GM21381 (cell line): ENCODE results near the gene PKD1L1.
A peak's percentile ranks its signal among the peaks of the same experiment; 100 is the strongest.
"Not testable (repeated sequence)": the region's sequence is repeated elsewhere in the genome, so short reads cannot be mapped to it uniquely, and the experiment has no call there.

Experiments used
- ATAC-seq: cut with Tn5 transposase; IDR thresholded peaks from one replicate; pipeline ENCODE4 v1.9.1; 2021; ENCODE audit warnings: mild to moderate bottlenecking, moderate library complexity; ENCODE audit not compliant: unreplicated experiment

The PKD1L1 gene

DNA sequence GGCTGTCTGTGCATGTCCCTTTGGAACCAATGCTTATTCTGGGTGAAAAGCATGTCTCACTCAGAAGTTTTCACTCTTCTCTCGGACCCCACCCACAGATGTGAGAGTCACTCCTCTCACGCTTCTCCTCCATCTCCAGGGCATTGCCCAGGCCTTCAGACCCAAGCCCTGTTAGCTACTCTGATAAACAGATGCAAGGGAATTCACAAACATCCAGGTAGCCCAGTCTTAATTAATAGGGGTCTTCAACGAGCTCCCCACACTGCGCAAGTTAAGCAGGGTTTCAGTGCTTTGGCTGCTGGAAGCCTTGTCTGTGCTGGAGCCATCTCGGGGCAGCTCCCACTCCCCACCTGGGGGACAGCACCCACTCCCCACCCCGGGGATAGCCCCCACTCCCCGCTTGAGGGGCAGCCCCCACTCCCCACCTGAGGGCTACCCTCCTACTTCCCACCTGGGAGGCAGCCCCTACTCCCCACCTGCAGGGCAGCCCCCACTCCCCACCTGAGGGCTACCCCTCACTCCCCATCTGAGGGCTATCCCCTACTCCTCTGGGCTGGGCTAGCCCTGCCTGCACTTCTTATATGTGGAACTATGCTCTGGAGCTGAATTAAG, 8.7 kb downstream of the PKD1L1 start:
- no peak for ATAC-seq

- ATAC-seq = no peak
Observed at GRCh38 chr7:47938574-47939165, 9.6 kb downstream of the PKD1L1 start.

DNA sequence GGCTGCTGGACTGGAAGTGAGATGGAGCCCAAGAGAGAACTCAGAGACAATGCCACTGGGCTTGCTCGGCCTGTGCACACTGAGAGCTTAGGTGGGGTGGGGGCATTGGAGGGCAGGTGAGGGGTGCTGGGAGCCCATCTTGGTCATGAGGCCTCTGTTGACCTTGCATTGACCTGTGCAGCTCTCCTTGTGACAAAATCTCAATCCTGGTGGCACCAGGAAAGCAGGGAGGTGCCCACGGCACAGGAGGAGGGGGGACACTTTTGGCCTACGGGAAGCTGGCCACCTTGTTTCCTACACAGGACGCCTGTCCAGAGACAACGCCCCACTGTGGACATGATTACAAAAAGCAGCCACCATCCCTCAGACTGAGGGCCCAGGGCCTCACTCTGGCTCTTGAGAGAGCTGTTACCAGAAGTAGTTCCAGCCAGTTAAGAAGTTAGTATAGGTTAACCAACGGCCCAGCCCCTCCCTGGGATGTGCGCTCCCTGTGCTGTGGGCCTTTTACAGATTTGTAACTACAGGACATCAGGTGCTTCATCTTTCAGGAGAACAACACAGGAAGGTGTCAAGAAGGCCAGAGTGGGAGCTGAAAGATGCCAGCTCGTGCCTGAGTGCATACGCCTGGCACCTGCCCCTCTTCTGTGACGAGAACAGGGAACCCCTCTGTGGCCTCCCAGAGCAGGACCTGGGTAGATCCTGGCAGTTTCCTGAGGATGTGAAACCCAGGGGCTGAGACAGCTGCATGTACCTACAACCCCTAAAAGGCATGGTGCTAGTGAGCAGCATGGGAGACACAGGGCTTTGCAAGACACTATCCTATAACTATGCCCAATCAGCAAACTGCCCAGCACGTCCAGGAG, 10.3 kb downstream of the PKD1L1 start:
- peak; percentile 48 for ATAC-seq

DNA sequence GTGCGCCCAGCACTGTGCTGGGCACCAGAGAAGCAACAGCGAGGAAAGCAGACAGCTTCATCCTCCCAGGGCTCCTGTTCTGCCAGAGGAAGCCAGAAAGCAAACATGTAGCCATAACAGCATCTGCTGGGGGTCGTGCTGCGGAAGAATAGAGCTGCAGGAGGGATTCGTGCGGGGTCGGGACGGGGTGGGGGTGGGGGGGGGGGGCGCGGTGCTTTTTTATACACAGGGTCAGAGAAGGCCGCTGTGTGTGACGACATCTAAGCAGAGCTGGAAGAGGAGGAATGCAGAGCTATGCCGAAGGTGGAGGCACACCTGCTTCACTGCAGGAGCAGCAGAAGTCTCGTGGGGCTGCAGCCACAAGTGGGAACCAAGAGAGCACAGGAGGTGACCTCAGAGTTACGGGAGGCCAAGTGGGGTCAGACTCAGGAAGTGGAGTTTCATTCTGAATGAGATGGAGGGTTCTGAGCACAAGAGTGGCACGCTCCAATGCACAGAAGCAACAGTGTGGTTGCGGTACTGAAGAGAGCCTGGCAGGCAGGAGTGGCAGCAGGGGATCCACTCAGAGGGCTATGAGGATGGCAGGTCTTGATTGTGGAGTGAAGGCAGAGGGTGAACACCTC, 11.1 kb downstream of the PKD1L1 start:
- peak; percentile 96 for ATAC-seq

- ATAC-seq = no peak
Observed at GRCh38 chr7:47936323-47936722, 11.9 kb downstream of the PKD1L1 start.

DNA sequence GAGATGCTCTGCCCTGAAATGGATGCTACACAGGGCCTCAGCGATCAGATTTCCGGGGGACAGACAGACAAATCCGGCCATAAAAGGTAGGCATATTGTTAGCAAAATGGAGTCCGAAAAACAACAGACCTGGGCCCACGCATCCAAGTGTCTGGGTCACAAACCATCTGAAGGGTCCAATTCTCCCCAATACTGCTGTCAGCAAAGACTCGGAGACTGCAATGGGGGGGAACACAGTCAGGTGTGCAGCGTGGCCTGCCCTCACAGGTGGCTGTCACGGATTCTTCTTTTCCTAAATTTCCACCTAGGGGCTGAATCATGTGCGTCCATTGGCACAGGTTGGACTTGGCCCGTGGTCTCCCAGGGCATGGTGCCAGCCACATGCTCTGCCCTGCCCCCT, 12.9 kb downstream of the PKD1L1 start:
- ATAC-seq = no peak

DNA sequence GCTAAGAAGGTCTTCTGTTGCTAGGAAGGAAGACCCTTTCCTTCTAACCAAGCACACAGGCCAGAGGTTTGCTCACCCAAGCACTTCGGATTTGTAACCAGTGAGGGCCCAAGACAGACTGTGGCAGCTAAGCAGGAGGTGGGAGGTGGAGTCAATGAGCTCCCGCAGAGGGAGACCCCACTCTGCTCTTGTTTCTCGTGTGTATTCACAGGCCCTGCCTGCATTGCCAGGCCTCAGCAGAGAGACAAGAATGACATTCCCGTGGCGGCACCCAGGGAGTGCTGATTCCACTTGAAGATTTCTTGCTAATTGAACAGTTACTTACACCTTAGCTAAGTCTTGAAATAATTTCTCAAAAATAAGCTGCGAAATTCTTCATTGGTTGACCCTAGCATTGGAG, 13.4 kb downstream of the PKD1L1 start:
- ATAC-seq = no peak

DNA sequence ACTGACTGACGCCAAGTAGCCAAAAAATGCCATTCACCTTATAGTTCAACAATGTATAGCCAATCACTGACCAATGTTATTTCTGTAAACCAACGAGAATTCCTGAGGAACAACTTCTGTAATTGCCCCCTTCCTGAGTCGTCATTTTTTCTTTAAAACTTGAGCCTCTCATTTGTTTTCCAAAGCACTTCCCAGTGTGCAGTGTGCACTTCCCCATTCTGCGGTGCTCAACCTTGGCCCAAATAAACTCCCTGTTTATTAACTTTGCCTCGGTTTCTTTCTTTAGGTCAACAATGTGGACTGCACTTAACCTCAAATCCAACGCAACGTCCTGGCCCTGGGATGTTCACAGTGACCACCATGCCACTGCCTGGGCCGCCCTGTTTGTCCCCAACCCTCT, 15.1 kb downstream of the PKD1L1 start:
- ATAC-seq = no peak

- ATAC-seq = no peak
Observed at GRCh38 chr7:47932466-47933037, 15.7 kb downstream of the PKD1L1 start.

DNA sequence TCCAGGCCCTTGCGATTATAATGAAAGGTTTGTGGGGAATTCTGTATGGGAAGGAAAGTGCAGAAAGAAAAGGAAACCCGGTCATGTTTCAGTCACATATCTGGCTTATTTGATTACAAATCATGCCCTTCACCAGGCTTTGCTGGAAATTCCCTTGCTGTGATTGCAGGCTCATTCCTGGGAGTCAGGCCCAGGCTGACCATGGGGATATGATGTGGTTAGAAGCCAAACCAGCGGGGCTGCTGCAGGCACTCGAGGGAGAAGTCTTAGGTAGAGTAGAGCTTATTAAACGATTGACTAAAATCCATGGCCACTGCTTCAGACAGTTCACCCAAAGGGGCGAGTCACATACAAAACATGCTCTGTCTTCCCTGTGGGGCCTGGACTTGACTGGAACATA, 16.2 kb downstream of the PKD1L1 start:
- ATAC-seq = no peak

DNA sequence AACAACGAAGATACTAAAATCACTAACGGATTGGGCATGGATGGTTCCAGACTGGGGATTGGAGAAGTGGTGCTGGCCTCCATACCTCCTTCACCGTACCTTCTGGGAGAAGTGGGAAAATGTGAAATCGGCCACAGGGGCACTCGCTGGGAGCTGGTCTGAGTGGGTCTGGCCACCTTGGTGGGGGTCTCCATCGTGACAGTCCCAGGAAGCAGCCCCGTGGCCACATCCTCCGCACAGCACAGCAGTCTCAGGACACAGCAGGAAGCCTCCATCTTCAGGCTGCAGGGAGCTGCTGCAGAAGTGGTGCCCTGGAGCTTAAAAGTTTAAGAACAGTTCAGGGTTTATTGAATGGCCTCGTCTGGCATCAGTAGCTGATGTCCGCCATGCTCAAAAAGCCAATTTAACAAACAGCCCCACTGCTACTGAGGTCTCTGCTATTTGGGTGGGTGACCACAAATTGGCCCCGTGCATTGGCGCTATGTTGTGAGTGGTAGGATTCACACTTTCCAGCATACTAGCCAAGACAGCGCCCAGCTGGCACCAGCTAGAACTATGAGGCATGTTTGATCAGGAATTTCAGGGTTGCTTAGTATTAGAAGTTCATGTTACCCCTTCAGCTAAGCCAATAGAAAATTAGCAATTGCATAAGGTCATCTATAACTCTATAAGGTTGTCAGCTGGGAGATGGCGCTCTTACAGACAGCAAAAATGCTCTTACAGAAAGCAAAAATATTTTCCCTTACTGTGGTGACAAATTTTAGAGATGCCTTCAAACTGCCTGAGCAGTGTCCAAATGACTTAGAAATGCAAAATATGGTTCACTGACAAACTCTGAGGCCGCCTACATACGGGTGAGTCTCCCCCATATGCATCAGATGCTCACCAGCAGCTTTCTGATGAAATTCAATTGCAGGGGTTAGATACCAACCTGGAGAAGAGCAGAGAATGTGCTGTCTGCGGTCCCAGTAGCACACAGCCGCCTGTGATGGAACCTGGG, 17.0 kb downstream of the PKD1L1 start:
- no peak for ATAC-seq

DNA sequence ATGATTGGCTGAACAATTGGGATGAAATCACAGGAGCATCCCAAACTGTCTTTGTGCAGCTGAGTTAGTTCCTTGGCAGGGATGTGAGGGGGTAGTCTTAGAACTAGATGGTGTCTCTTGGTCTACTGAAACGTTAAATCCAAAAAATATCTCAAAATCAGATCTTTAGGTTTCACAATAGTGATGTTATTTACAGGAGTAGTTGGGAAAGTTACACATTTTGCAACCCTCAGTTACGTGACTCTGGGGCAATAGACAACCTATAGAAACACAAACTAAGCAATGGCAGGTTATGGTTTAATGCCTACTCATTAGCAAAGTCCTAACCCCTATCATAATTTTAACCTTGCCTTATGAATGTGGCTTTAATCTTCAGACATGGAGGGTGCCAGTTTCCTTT, 24.0 kb downstream of the PKD1L1 start:
- no peak for ATAC-seq

DNA sequence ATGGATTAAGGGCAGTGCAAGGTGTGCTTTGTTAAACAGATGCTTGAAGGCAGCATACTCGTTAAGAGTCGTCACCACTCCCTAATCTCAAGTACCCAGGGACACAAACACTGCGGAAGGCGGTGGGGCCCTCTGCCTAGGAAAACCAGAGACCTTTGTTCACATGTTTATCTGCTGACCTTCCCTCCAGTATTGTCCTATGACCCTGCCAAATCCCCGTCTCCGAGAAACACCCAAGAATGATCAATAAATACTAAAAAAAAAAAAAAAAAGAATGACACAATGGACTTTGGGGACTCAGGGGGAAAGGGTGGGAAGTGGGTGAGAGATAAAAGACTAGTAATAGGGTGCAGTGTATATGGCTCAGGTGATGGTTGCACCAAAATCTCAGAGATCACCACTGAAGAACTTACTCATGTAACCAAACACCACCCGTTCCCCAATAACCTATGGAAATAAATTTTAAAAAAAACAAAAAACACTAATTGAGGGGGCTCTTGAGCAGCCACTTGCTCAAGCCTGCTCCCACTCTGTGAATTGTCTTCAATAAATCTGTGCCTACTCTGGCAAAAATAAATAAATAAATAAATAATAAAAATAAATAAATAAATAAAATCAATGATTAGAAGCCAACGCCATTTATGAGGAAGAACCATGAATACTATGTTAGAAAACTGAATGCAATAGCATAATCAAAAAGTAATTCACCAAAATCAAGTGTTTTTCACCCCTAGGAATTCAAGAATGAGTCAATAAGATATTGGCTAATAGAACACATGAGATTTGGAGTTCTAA, 25.0 kb downstream of the PKD1L1 start:
- ATAC-seq = not testable (repeated sequence)

DNA sequence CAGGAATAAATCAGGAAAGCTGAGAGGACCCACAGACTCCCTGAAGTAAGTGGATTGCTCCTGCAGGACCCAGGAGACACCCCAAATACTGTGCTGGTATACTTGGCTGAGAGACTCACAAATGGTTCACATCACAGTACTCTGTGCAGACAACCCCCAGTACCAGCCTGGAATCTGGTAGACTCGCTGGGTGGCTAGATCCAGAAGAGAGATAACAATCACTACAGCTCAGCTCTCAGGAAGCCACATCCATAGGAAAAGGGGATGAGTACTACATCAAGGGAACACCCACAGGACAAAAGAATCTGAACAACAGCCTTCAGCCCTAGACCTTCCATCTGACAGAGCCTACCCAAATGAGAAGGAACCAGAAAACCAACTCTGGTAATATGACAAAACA, 31.8 kb downstream of the PKD1L1 start:
- not testable (repeated sequence) for ATAC-seq

DNA sequence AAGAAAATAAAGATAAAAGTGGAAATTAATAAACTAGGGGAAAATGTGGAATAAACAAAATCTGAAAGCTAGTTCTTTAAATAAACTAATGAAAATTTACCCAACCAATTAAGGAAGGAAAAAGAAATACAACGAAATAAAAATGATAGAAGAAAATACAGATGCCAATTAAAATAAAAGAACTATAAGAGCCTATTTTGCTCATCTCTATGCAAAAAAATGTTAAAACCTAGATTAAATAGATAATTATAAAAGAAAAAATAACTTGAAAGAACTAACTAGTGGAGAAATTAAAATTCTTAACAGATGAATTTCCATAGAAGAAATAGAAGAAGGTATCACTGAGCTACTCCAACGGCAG, 32.7 kb downstream of the PKD1L1 start:
- ATAC-seq = no peak

DNA sequence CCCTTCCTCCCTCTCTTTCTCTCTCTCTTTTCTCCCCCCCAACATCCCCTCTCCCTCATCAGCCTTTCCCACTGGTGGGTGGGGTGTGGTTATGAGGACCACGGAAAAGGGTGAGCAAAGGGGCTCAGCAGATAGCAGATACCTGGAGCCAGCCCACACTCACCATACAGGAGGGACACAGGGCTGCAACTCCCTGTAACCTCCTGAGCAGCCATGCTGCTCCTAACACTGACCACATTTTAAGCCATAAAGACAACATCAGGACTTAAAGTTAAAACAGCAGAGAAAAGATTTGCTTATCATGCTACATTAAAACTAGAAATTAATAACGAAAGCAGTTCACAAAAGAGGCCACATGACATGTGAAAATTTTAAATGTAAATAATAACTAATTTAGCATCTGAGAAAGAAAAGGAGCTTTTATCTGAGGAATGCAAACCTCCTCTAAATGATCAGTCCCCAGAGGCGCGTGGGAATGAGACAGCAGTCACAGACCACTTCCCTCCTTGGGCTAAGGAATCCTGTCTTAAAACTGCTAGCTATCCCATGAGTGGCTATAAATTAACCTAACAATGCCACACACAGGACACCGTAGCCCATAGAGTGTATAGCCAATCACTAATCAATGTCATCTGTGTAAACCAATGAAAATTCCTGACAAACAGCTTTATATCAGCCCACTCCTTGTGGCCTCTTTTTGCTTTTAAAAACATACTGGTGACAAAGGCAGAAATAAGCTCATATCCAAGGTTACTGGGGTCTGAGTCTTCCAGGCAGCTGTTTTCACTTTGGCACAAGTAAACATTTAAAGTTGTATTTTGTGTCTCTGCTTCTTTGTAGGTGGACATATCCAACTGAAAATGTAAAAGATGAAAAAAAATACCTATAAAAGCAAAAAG, 33.3 kb downstream of the PKD1L1 start:
- ATAC-seq = no peak

DNA sequence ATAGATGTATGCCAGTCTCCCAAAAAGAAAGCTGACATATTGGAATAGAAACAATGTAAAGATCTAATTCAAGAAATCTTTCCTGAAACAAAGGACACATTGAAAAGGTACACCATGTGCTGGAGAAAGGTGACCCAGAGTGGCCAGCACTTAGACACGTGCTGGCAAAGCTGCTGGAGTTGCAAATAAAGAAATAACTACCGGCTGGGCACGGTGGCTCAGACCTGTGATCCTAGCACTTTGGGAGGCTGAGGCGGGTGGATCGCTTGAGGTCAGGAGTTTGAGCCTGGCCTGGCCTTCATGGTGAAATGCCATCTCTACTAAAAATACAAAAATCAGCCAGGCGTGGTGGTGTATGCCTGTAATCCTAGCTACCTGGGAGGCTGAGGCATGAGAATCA, 35.9 kb downstream of the PKD1L1 start:
- no peak for ATAC-seq

GRCh38 chr7:47908720-47909119, 39.5 kb downstream of the PKD1L1 start:
- ATAC-seq = no peak
